Kidney tubule cell (primary cell): ENCODE results near the gene ASCL1.

ENCODE experiments used
- DNase-seq: peaks from one replicate; pipeline ENCODE4 v3.0.0-alpha.2; 2018; ENCODE audit warnings: low spot score

The ASCL1 gene

GRCh38 chr12:102951841-102952240, 5.6 kb upstream of the ASCL1 start:
- DNase-seq, result no peak

GRCh38 chr12:102953221-102953620, 4.3 kb upstream of the ASCL1 start:
- no peak for DNase-seq

GRCh38 chr12:102954134-102954533, 3.3 kb upstream of the ASCL1 start:
- peak; percentile 13 for DNase-seq

- peak; percentile 8 for DNase-seq
Measured at GRCh38 chr12:102955926-102956737, 1.3 kb upstream of the ASCL1 start.

- no peak for DNase-seq
Measured at GRCh38 chr12:102956738-102957327, 641 bp upstream of the ASCL1 start.

- peak; percentile 70 for DNase-seq
Measured at GRCh38 chr12:102958073-102958829, 777 bp downstream of the ASCL1 start.

- DNase-seq, result no peak
Measured at GRCh38 chr12:102958830-102959176, 1.3 kb downstream of the ASCL1 start.

- no peak for DNase-seq
Measured at GRCh38 chr12:102959391-102959790, 1.9 kb downstream of the ASCL1 start.

- no peak for DNase-seq
Measured at GRCh38 chr12:102960766-102961465, 3.4 kb downstream of the ASCL1 start.

GRCh38 chr12:102961466-102961855, 4.0 kb downstream of the ASCL1 start:
- no peak for DNase-seq

- DNase-seq, result no peak
Measured at GRCh38 chr12:102962532-102962931, 5.1 kb downstream of the ASCL1 start.

GRCh38 chr12:102962986-102963385, 5.5 kb downstream of the ASCL1 start:
- no peak for DNase-seq

- no peak for DNase-seq
Measured at GRCh38 chr12:102963796-102964195, 6.3 kb downstream of the ASCL1 start.

- peak; percentile 44 for DNase-seq
Measured at GRCh38 chr12:102964872-102965271, 7.4 kb downstream of the ASCL1 start.

- DNase-seq, result no peak
Measured at GRCh38 chr12:102965281-102966155, 8.0 kb downstream of the ASCL1 start.

- DNase-seq, result no peak
Measured at GRCh38 chr12:102966200-102966863, 8.9 kb downstream of the ASCL1 start.

- DNase-seq, result no peak
Measured at GRCh38 chr12:102970780-102971179, 13.3 kb downstream of the ASCL1 start.

GRCh38 chr12:102971227-102971626, 13.8 kb downstream of the ASCL1 start:
- DNase-seq, result no peak

- DNase-seq, result no peak
Measured at GRCh38 chr12:102973583-102973982, 16.1 kb downstream of the ASCL1 start.

- DNase-seq, result no peak
Measured at GRCh38 chr12:102976609-102977280, 19.3 kb downstream of the ASCL1 start.
